GM19372 (cell line): ENCODE measurements around the gene GLYATL1.
"Not testable (repeated sequence)": the region's sequence is repeated elsewhere in the genome, so short reads cannot be mapped to it uniquely, and the experiment has no call there.

Source experiments
- ATAC-seq: cut with Tn5 transposase; IDR thresholded peaks from one replicate; pipeline ENCODE4 v1.9.1; 2021; ENCODE audit warnings: mild to moderate bottlenecking, low read depth, moderate library complexity; ENCODE audit not compliant: unreplicated experiment

The GLYATL1 gene

GRCh38 chr11:58992489-58992888 is 53.2 kb downstream of the GLYATL1 start:
- no peak for ATAC-seq

GRCh38 chr11:58994171-58994570 is 54.9 kb downstream of the GLYATL1 start:
- ATAC-seq: no peak

- ATAC-seq: no peak
Observed at GRCh38 chr11:58998480-58999290, 59.4 kb downstream of the GLYATL1 start.

GRCh38 chr11:58999291-58999680 is 60.0 kb downstream of the GLYATL1 start:
- no peak for ATAC-seq

- no peak for ATAC-seq
Observed at GRCh38 chr11:59000003-59000402, 60.7 kb downstream of the GLYATL1 start.

GRCh38 chr11:59002006-59002405 is 62.7 kb downstream of the GLYATL1 start:
- not testable (repeated sequence) for ATAC-seq
